Breast epithelium (tissue), 3 donors: ENCODE measurements around the gene MAP2K3.

Source experiments
- POLR2A ChIP-seq: fragments of 450-650 bp; IDR thresholded peaks from one replicate; pipeline ENCODE4 v1.6.1; 2016; ENCODE audit warnings: antibody characterized with exemption, mild to moderate bottlenecking, moderate library complexity
- POLR2AphosphoS5 ChIP-seq, 3 donors: sonication (generic); formaldehyde crosslinking; IDR thresholded peaks; one replicate each; pipeline ENCODE4 v1.6.1; 2017; ENCODE audit warnings: antibody characterized with exemption in 3 of 3
- TF ChIP-seq, protein P1 (sequence below), 3 donors: fragments of 450-650 bp; IDR thresholded peaks; one replicate each; pipeline ENCODE4 v1.5.1; 2016 to 2017; ENCODE audit warnings: antibody characterized with exemption in 3 of 3, mild to moderate bottlenecking in 3 of 3, moderate library complexity in 3 of 3

DNA sequence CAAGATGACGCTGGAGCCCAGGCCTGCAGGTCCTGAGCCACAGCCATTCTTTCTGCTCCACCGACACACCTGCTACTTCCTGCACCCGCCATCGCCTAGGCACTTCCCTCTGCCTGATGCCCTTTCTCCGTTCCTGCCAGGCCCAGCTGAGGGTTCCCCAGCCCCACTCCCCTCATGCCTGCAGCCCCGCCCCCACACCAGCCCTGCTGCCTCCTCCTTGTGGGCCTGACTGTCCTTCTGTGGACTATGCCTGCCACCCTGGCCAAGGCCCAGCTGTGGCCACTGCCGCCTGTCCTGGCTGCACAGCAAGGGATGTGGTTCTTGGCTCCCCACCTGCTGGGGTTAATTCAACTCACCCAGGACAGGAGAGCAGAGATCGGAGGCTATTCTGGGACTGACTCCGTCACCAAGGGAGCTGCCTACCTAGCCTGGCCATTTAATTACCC lies 38.8 kb upstream of the MAP2K3 start:
- TF ChIP-seq, protein P1, sequence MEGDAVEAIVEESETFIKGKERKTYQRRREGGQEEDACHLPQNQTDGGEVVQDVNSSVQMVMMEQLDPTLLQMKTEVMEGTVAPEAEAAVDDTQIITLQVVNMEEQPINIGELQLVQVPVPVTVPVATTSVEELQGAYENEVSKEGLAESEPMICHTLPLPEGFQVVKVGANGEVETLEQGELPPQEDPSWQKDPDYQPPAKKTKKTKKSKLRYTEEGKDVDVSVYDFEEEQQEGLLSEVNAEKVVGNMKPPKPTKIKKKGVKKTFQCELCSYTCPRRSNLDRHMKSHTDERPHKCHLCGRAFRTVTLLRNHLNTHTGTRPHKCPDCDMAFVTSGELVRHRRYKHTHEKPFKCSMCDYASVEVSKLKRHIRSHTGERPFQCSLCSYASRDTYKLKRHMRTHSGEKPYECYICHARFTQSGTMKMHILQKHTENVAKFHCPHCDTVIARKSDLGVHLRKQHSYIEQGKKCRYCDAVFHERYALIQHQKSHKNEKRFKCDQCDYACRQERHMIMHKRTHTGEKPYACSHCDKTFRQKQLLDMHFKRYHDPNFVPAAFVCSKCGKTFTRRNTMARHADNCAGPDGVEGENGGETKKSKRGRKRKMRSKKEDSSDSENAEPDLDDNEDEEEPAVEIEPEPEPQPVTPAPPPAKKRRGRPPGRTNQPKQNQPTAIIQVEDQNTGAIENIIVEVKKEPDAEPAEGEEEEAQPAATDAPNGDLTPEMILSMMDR (IDR thresholded peaks at IDR 0.05) = no peak
- TF ChIP-seq POLR2A (no peak), POLR2AphosphoS5 (IDR thresholded peaks at IDR 0.05) (no peak)
